GM19240 (cell line): Measurements from ENCODE around the gene RAB34.

Experiments used
- DNase-seq: peaks from one replicate; pipeline ENCODE4 v3.0.0; 2011; ENCODE audit warnings: low spot score; ENCODE audit not compliant: insufficient read length

The RAB34 gene

GRCh38 chr17:28686296-28686695, 31.4 kb downstream of the RAB34 start:
- no peak for DNase-seq

- DNase-seq: no peak
These were observed 32.3 kb downstream of the RAB34 start for GRCh38 chr17:28685366-28685765.

- no peak for DNase-seq
These were observed 32.7 kb downstream of the RAB34 start for GRCh38 chr17:28684963-28685362.

GRCh38 chr17:28682655-28683054, 35.0 kb downstream of the RAB34 start:
- no peak for DNase-seq

- DNase-seq: no peak
These were observed 41.7 kb downstream of the RAB34 start for GRCh38 chr17:28675980-28676379.

GRCh38 chr17:28675490-28675889, 42.2 kb downstream of the RAB34 start:
- no peak for DNase-seq

- no peak for DNase-seq
These were observed 47.8 kb downstream of the RAB34 start for GRCh38 chr17:28669918-28670317.

GRCh38 chr17:28667870-28668269, 49.8 kb downstream of the RAB34 start:
- no peak for DNase-seq

- no peak for DNase-seq
These were observed 51.7 kb downstream of the RAB34 start for GRCh38 chr17:28665994-28666393.
